GM12878 (cell line): ENCODE data around the gene SYNGR2. TPM values are rescaled to one million over a fixed set of nuclear protein-coding genes. Genes with fewer than 3 reads are reported as not detected.

Experiments
- ATAC-seq: fragments of 200-7000 bp; cut with Tn5 transposase; 3 replicates; pipeline ENCODE4 v1.9.1; 2020; ENCODE audit warnings: mild to moderate bottlenecking, moderate library complexity
- BruUV-seq: library from RNA; stranded (reverse); fragments of 400-500 nt; replicated peaks from 2 replicates; lab custom pipeline; 2021; lab: Mats Ljungman, UMichigan
- CTCF ChIA-PET: fragments of 300-600 bp; sonication (Branson Sonifier 250); formaldehyde crosslinking; extraction: SDS; loops from one replicate; lab custom pipeline; 2021; ENCODE audit warnings: inconsistent platforms; lab: Yijun Ruan, JAX
- POLR2A ChIA-PET: fragments of 350-600 bp; formaldehyde crosslinking; extraction: SDS; loops from one replicate; lab custom pipeline; 2021; ENCODE audit warnings: inconsistent platforms; lab: Charles Lee
- RAD21 ChIA-PET: fragments of 300-600 bp; sonication (Branson Sonifier 250); formaldehyde crosslinking; loops from one replicate; lab custom pipeline; 2023; ENCODE audit warnings: antibody characterized with exemption; ENCODE audit not compliant: unreplicated experiment; lab: Charles Lee
- SMC1A ChIA-PET: fragments of 300-600 bp; sonication (Branson Sonifier 250); formaldehyde crosslinking; loops from one replicate; lab custom pipeline; 2023; ENCODE audit not compliant: unreplicated experiment, uncharacterized antibody; lab: Charles Lee
- DNase-seq: peaks from one replicate; pipeline ENCODE4 v3.0.0-alpha.2; 2011; ENCODE audit warnings: low read depth, low spot score
- FAIRE-seq: peaks from 3 replicates; lab custom pipeline; 2011; peaks lifted over from hg19 to GRCh38; lab: Jason Lieb, UNC
- H2AFZ ChIP-seq: 2 replicates; pipeline ENCODE4 v1.6.0; 2011; ENCODE audit warnings: low read depth, low read length, control low read depth; ENCODE audit not compliant: control insufficient read depth
- H3K27ac ChIP-seq: 2 replicates; pipeline ENCODE4 v1.5.1; 2011; ENCODE audit warnings: control low read depth; ENCODE audit not compliant: control insufficient read depth, insufficient read depth
- H3K27me3 ChIP-seq, 2 experiments: replicated peaks in 1 of 2; 2 replicates each; pipeline versions ENCODE4 v1.6.0 to v1.6.1; 2011; ENCODE audit warnings: low read length in 1 of 2; ENCODE audit not compliant: control insufficient read depth in 2 of 2, insufficient read depth in 2 of 2
- H3K36me3 ChIP-seq, 2 experiments: 2 replicates each; pipeline ENCODE4 v1.5.1; 2011; ENCODE audit warnings: low read length in 1 of 2; ENCODE audit not compliant: control insufficient read depth in 2 of 2, insufficient read depth in 2 of 2
- H3K4me1 ChIP-seq: 2 replicates; pipeline ENCODE4 v1.6.1; 2011; ENCODE audit warnings: mild to moderate bottlenecking, low read length, moderate library complexity, mixed read lengths; ENCODE audit not compliant: control insufficient read depth, insufficient read depth
- H3K4me2 ChIP-seq: 2 replicates; pipeline ENCODE4 v1.6.0; 2011; ENCODE audit warnings: control low read depth; ENCODE audit not compliant: control insufficient read depth, insufficient read depth
- H3K4me3 ChIP-seq: fragments of 200-600 bp; sonication (generic); 2 replicates; pipeline ENCODE4 v1.5.1; 2016
- H3K79me2 ChIP-seq: 2 replicates; pipeline ENCODE4 v1.6.0; 2011; ENCODE audit warnings: low read length; ENCODE audit not compliant: control insufficient read depth, insufficient read depth
- H3K9ac ChIP-seq: 2 replicates; pipeline ENCODE4 v1.8.0; 2011; ENCODE audit warnings: low read length, control low read depth, mixed read lengths; ENCODE audit not compliant: control insufficient read depth, insufficient read depth
- H3K9me3 ChIP-seq: replicated peaks from 3 replicates; pipeline ENCODE4 v1.5.1; 2011; ENCODE audit warnings: mild to moderate bottlenecking, low read length; ENCODE audit not compliant: control insufficient read depth, insufficient read depth
- H4K20me1 ChIP-seq: 2 replicates; pipeline ENCODE4 v1.6.0; 2011; ENCODE audit not compliant: control insufficient read depth, insufficient read depth
- CHD1 ChIP-seq: IDR thresholded peaks from 2 replicates; pipeline ENCODE4 v1.6.1; 2012; ENCODE audit warnings: low read depth, low read length, improper control_type of control experiment
- HCFC1 ChIP-seq: fragments of 150-350 bp; IDR thresholded peaks from 2 replicates; pipeline ENCODE4 v1.6.1; 2014; ENCODE audit warnings: low read length
- POLR2A ChIP-seq: IDR thresholded peaks from 2 replicates; pipeline ENCODE4 v1.6.1; 2011; ENCODE audit warnings: low read depth, mild to moderate bottlenecking, low read length
- SMAD1 ChIP-seq: fragments of 450-650 bp; IDR thresholded peaks from 2 replicates; pipeline ENCODE4 v1.6.1; 2018; ENCODE audit warnings: mild to moderate bottlenecking, low read depth; ENCODE audit not compliant: partially characterized antibody
- STAT3 ChIP-seq: IDR thresholded peaks from 2 replicates; pipeline ENCODE4 v1.6.1; 2011; ENCODE audit warnings: low read depth, low read length, improper control_type of control experiment
- WGBS: methylation state at CpG from one replicate; pipeline ENCODE4 v1.1.6; 2016; ENCODE audit warnings: low lambda C conversion rate; ENCODE audit not compliant: insufficient replicate concordance, insufficient coverage; ENCODE audit errors: missing lambda C conversion rate; 5-methylcytosine and 5-hydroxymethylcytosine counted together
- in situ Hi-C: fragments of 300-500 bp; cut with MboI; formaldehyde crosslinking; loops from 9 replicates; pipeline ENCODE4 v1.14.3; 2018; ENCODE audit warnings: mixed read lengths
- intact Hi-C: fragments of 100-400 bp; cut with micrococcal nuclease; formaldehyde crosslinking; loops from one replicate; pipeline ENCODE4 v1.14.2; 2022; ENCODE audit not compliant: unreplicated experiment
- polyA plus RNA-seq, 11 experiments: library from polyadenylated mRNA; depleted of rRNA in 4 of 11; unstranded in 6 of 11; stranded (reverse) in 5 of 11; fragments of >200 nt; fragmentation: Nextera tagmentation in 4 of 11; fragmentation: Illumina TruSeq in 1 of 11; extraction: Ambion mirVana in 4 of 11; extraction: Trizol in 1 of 11; gene quantifications; 1 replicate in 1 of 11; 2 replicates in 10 of 11; pipeline versions ENCODE4 v1.2.1 to v1.2.3, GENCODE V29; 2011 to 2016; ENCODE audit warnings: inconsistent platforms in 2 of 11, missing spikeins in 2 of 11, low read depth in 1 of 11
- total RNA-seq, 4 experiments: library from RNA; depleted of rRNA in 3 of 4; stranded (reverse); fragments of >200 nt in 3 of 4; fragmentation: Illumina TruSeq in 1 of 4; extraction: Trizol in 1 of 4; gene quantifications; 2 replicates each; pipeline versions ENCODE4 v1.2.1 to v1.2.3, GENCODE V29; 2013 to 2021
- TF ChIP-seq, protein P1 (sequence below): fragments of 450-650 bp; IDR thresholded peaks from 2 replicates; pipeline ENCODE4 v1.6.1; 2017; ENCODE audit warnings: low read depth, mild to moderate bottlenecking, moderate library complexity
- TF ChIP-seq, protein P2 (sequence below): fragments of 450-650 bp; IDR thresholded peaks from 2 replicates; pipeline ENCODE4 v1.6.1; 2017; ENCODE audit warnings: antibody characterized with exemption, mild to moderate bottlenecking, moderate library complexity
- TF ChIP-seq, protein P3 (sequence below): IDR thresholded peaks from 2 replicates; pipeline ENCODE4 v1.6.1; 2012; ENCODE audit warnings: low read length, inconsistent platforms

The SYNGR2 gene
- total and polyA plus RNA-seq, 10 of the 15 experiments (the other 5 are each of a cell fraction or from before 2014, with no cell fraction given): 4.4 to 529 (median 261) TPM

DNA sequence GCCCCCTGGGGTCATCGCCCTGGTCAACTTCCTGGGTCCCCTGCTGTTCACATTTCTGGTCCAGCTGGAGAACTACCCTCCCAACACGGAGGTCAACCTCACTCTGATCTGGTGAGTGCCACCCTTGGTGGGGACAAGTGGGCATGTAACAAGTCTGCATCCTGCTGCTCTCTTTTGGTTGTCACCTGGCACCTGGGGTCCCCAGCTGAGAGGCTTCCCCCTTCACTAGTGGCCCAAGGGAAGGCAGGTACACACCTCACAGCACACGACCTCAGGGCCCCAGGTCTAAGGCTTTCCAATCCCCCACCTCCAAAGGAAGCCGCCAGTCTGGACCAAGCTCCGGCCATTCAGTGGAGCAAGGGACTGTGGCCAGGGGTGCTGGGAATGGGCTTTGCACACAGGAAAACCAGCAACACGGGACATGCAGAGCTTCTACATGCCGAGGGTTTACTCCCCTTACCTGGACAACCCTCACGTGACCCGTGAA, 33.4 kb upstream of the SYNGR2 start:
- H3K4me3 ChIP-seq: peak overlapping the region; percentile 94; the same call in 1 of the 2 replicates
- H3K36me3 ChIP-seq: peaks cover 13 to 16% of the 10 kb centered on the region in 2 experiments; a peak in 3 of 4 replicates
- H2AFZ ChIP-seq: no peak overlapping the region
- intact Hi-C loops: loop anchor here (2.0 kb wide), 1 partner anchor 38 kb away; no protein-coding TSS in a partner anchor
- FAIRE-seq (no peak), DNase-seq (no peak), ATAC-seq (no peak)
- no peaks in the 10 kb centered on the region for H3K27me3 ChIP-seq
- BruUV-seq: no TSS peak
- RAD21 ChIA-PET: interaction anchor here (0.8 to 6.8 kb wide), 13 partner anchors 10 to 116 kb away, joined by 3 to 83 read pairs (median 4); no protein-coding TSS in a partner anchor
- peaks cover 59% of the 10 kb centered on the region for H3K4me1 ChIP-seq
- H3K9ac ChIP-seq: peak overlapping the region; percentile 46
- TF ChIP-seq SMAD1: no peak
- peak; percentile 49; the same call in 1 of the 2 replicates for TF ChIP-seq POLR2A
- 73% methylated on average over 9 of the region's 9 CpGs for WGBS
- H3K9me3 ChIP-seq: no peaks in the 10 kb centered on the region
- peak overlapping the region; percentile 93 for H3K27ac ChIP-seq
- SMC1A ChIA-PET: interaction anchor here (1.0 to 5.1 kb wide), 13 partner anchors 9 to 115 kb away, joined by 3 to 51 read pairs (median 4); no protein-coding TSS in a partner anchor
- peaks cover 58% of the 10 kb centered on the region for H3K79me2 ChIP-seq
- H4K20me1 ChIP-seq: no peaks in the 10 kb centered on the region
- in situ Hi-C loops: no loop called here
- POLR2A ChIA-PET: interaction anchor here (0.6 to 2.0 kb wide), 13 partner anchors 8 to 115 kb away, joined by 3 to 9 read pairs (median 3); no protein-coding TSS in a partner anchor
- H3K4me2 ChIP-seq: peak overlapping the region; percentile 96
- CTCF ChIA-PET: interaction anchor here (0.9 to 9.5 kb wide), 21 partner anchors 8 to 121 kb away, joined by 3 to 132 read pairs (median 7); partner anchors contain the start of genes AFMID, C17orf99, SYNGR2 and TK1

DNA sequence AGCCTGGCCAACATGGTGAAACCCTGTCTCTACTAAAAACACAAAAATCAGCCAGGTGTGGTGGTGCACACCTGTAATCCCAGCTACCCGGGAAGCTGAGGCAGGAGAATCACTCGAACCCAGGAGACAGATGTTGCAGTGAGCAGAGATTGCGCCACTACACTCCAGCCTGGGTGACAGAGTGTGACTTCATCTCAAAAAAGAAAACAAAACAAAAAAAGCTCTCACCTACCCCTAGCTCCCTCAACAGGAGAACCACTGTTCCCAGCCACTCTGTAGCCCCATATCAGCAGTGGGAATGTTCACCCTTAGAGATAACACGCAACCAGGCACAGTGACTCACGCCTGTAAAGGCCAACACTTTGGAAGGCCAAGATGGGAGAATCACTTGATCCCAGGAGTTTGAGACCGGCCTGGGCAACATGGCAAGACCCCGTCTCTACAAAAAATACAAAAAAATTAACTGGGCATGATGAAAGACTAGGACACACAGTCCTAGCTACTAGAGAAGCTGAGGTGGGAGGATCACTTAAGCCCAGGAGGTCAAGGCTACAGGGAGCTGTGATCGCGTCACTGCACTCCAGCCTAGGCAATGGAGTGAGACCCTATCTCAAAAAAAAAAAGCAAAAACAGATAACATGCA, 32.4 kb upstream of the SYNGR2 start:
- ChIA-PET POLR2A (interaction anchor here (0.6 to 3.7 kb wide), 9 partner anchors 9 to 116 kb away, joined by 3 to 16 read pairs (median 3); no protein-coding TSS in a partner anchor), CTCF (interaction anchor here (0.6 to 9.5 kb wide), 19 partner anchors 8 to 122 kb away, joined by 3 to 132 read pairs (median 10); partner anchors contain the start of genes AFMID, C17orf99, SYNGR2 and TK1), SMC1A (interaction anchor here (0.7 to 5.1 kb wide), 14 partner anchors 8 to 116 kb away, joined by 3 to 51 read pairs (median 4); no protein-coding TSS in a partner anchor), RAD21 (interaction anchor here (0.6 to 6.8 kb wide), 5 partner anchors 11 to 116 kb away, joined by 3 to 83 read pairs (median 4); no protein-coding TSS in a partner anchor)
- Histone ChIP-seq H3K9ac (no peak overlapping the region), H3K4me1 (peaks cover 57% of the 10 kb centered on the region), H4K20me1 (no peaks in the 10 kb centered on the region), H3K4me2 (no peak overlapping the region), H3K4me3 (no peak overlapping the region), H3K36me3 (peaks cover 13 to 16% of the 10 kb centered on the region in 2 experiments; a peak in 3 of 4 replicates), H3K79me2 (peaks cover 51% of the 10 kb centered on the region), H3K27ac (no peak overlapping the region), H3K9me3 (no peaks in the 10 kb centered on the region), H3K27me3 (no peaks in the 10 kb centered on the region), H2AFZ (no peak overlapping the region)
- DNase-seq (no peak), ATAC-seq (no peak), FAIRE-seq (no peak)
- BruUV-seq: no TSS peak
- intact Hi-C loops: loop anchor here (2.0 kb wide), 1 partner anchor 37 kb away; no protein-coding TSS in a partner anchor
- WGBS: 94% methylated on average over 9 of the region's 9 CpGs
- in situ Hi-C loops: no loop called here
- no peak for TF ChIP-seq STAT3
- TF ChIP-seq, protein P1, sequence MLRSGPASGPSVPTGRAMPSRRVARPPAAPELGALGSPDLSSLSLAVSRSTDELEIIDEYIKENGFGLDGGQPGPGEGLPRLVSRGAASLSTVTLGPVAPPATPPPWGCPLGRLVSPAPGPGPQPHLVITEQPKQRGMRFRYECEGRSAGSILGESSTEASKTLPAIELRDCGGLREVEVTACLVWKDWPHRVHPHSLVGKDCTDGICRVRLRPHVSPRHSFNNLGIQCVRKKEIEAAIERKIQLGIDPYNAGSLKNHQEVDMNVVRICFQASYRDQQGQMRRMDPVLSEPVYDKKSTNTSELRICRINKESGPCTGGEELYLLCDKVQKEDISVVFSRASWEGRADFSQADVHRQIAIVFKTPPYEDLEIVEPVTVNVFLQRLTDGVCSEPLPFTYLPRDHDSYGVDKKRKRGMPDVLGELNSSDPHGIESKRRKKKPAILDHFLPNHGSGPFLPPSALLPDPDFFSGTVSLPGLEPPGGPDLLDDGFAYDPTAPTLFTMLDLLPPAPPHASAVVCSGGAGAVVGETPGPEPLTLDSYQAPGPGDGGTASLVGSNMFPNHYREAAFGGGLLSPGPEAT: no peak
- no peak for TF ChIP-seq CHD1
- TF ChIP-seq, protein P2, sequence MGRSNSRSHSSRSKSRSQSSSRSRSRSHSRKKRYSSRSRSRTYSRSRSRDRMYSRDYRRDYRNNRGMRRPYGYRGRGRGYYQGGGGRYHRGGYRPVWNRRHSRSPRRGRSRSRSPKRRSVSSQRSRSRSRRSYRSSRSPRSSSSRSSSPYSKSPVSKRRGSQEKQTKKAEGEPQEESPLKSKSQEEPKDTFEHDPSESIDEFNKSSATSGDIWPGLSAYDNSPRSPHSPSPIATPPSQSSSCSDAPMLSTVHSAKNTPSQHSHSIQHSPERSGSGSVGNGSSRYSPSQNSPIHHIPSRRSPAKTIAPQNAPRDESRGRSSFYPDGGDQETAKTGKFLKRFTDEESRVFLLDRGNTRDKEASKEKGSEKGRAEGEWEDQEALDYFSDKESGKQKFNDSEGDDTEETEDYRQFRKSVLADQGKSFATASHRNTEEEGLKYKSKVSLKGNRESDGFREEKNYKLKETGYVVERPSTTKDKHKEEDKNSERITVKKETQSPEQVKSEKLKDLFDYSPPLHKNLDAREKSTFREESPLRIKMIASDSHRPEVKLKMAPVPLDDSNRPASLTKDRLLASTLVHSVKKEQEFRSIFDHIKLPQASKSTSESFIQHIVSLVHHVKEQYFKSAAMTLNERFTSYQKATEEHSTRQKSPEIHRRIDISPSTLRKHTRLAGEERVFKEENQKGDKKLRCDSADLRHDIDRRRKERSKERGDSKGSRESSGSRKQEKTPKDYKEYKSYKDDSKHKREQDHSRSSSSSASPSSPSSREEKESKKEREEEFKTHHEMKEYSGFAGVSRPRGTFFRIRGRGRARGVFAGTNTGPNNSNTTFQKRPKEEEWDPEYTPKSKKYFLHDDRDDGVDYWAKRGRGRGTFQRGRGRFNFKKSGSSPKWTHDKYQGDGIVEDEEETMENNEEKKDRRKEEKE: no peak
- TF ChIP-seq, protein P3, sequence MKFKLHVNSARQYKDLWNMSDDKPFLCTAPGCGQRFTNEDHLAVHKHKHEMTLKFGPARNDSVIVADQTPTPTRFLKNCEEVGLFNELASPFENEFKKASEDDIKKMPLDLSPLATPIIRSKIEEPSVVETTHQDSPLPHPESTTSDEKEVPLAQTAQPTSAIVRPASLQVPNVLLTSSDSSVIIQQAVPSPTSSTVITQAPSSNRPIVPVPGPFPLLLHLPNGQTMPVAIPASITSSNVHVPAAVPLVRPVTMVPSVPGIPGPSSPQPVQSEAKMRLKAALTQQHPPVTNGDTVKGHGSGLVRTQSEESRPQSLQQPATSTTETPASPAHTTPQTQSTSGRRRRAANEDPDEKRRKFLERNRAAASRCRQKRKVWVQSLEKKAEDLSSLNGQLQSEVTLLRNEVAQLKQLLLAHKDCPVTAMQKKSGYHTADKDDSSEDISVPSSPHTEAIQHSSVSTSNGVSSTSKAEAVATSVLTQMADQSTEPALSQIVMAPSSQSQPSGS: no peak
- TF ChIP-seq HCFC1: no peak
